NCI-H345 treated with DMSO at 0.1 percent for 48 hours (cell line): ENCODE measurements around the gene GPATCH3.
"Not testable (repeated sequence)": the region's sequence is repeated elsewhere in the genome, so short reads cannot be mapped to it uniquely, and the experiment has no call there.

Source experiments
- DNase-seq: peaks from one replicate; lab custom pipeline; 2025; ENCODE audit not compliant: unreplicated experiment; lab: John Stamatoyannopoulos, UW

The GPATCH3 gene, protein sequence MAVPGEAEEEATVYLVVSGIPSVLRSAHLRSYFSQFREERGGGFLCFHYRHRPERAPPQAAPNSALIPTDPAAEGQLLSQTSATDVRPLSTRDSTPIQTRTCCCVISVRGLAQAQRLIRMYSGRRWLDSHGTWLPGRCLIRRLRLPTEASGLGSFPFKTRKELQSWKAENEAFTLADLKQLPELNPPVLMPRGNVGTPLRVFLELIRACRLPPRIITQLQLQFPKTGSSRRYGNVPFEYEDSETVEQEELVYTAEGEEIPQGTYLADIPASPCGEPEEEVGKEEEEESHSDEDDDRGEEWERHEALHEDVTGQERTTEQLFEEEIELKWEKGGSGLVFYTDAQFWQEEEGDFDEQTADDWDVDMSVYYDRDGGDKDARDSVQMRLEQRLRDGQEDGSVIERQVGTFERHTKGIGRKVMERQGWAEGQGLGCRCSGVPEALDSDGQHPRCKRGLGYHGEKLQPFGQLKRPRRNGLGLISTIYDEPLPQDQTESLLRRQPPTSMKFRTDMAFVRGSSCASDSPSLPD

DNA sequence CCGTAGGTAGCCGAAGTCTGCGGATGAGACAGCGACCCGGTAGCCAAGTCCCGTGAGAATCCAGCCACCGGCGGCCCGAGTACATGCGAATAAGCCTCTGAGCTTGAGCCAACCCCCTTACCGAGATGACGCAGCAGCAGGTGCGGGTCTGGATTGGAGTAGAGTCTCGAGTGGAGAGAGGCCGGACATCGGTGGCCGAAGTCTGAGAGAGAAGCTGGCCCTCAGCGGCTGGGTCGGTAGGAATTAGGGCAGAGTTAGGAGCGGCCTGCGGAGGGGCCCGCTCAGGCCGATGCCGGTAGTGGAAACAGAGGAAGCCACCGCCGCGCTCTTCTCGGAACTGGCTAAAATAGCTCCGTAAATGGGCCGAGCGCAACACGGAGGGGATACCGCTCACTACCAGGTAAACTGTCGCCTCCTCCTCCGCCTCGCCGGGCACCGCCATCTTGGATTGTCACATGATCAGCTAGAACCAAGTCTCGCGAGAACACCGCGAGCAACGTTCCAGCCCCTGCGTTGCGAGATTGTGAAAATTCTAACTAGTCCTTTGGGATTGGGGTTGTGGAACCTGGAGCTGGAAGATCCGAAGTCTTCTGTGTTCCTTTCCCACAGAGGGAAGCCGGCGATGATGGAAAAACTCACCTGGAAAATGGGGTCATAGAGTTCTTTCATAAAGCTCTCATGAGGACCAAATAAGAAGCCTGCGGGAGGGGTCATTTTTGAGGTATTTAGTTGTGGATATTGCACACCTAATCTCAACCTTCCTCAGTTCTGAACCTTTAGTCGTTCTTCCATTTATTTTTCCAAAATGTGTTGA is at the start of gene GPATCH3:
GPATCH3 (minus strand) TSS at position 467 of the 814 bp plus-strand sequence; CDS start at position 442, 25 bp downstream.
- peak; percentile 90 for DNase-seq

DNA sequence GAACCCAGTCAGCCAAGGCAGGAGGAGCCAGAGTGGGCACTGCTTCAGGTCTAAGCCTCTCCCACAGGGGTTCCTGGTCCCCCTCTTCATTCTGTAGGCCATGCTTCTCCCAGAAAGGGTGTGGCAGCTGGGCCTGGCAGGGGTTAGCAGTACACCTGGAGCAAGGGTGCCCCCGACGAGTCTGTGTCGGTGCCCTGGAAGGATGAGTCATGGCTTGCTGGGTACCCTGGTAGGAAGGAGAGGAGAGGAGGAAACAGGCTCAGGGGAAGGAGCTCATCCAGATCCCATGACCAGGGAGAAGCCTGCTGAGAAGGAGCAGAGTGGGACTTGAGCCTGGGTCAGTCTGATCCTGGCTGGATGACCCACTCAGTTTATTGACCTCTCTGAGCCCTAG is 49.7 kb upstream of the GPATCH3 start:
- no peak for DNase-seq

DNA sequence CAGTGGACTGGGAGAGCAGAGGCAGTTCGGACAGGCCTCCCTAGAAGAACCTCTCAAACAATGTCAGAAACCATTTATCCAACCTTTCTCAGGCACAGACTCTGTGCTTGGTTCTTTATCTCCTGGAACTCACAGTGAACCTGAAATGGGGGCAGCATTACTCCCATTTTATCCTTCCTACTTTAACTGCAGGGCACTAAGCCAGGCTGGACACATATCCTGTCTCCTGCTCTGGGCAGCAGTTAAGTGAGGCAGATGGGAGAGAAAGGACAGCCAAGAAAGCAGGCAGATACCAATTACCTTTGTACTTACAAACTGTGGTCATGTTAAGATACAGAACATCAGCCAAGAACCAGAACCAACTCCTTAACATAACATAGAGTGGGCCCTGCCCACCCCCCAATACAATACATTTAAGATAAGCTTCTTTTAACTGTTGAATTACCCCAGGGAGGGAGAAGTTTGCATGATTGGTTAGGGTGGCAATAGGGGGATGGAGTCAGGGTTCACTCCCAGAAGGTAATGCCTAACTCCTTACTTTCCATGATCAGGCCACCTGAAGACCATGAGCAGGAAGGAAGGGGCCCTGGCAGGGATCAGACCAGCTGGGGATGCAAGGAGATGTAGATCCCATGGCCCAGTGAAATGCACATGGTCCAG is 49.1 kb upstream of the GPATCH3 start:
- DNase-seq = no peak

DNA sequence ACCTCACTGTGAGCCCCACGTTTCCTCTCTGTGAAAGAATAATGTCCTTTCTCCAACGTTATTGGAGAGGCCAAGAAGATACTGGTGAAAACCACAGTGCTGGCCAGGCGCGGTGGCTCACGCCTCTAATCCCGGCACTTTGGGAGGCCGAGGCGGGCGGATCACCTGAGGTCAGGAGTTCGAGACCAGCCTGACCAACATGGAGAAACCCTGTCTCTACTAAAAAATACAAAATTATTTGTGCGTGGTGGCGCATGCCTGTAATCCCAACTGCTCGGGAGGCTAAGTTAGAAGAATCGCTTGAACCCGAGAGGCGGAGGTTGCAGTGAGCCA is 48.4 kb upstream of the GPATCH3 start:
- not testable (repeated sequence) for DNase-seq

DNA sequence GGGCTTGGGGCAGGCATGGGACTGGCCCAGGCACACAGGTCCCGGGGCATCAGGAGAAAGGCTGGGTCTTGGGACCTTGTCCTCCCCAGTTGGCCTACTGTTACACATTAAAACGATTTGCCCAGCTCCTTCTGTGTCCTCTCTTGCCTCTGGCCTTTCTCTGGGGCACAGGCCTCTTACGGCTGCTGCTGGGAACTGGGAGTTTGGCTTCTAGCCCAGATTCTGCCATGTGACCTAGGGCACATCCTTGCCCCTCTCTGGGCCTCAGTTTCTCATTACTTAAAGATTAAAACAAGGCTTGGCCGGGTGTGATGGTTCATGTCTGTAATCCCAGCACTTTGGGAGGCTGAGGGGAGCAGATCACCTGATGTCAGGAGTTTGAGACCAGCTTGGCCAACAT is 46.0 kb upstream of the GPATCH3 start:
- DNase-seq = no peak

DNA sequence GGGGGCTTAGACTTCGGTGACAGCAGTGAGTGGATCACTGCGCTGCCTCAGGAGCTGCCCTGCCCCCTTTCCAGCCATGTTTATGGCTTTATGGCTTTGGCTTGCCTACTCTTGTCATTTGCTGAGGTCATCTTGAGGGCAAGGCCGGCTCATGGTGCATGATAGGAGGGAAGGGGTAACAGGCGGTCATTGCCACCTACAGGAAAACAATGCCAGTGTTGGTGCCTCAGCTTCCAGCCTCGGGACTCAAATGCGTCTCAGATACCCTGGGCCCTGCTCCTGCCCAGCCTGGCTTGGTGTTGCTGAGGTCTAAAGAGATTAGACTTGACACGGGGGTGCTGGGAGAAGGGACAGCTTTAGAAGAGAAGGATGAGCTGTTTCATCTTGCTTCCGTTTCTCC is 45.5 kb upstream of the GPATCH3 start:
- no peak for DNase-seq

DNA sequence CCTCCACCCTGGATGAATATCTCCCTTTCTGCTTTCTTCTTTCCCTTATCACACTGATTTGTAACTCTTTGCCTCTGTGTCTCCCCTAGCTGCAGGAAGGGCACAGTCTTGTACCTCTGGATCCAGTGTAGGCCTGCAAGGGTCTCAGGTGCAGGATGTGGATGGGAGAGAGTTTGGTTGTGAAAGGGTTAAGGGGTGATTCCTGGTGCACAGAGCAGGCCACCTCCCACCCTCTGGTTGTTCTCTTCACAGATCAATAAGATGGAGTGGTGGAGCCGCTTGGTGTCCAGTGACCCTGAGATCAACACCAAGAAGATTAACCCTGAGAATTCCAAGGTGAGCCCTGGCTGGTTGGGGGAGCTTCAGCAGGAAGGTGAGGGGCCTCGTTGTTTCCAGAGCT is 44.9 kb upstream of the GPATCH3 start:
- no peak for DNase-seq

DNA sequence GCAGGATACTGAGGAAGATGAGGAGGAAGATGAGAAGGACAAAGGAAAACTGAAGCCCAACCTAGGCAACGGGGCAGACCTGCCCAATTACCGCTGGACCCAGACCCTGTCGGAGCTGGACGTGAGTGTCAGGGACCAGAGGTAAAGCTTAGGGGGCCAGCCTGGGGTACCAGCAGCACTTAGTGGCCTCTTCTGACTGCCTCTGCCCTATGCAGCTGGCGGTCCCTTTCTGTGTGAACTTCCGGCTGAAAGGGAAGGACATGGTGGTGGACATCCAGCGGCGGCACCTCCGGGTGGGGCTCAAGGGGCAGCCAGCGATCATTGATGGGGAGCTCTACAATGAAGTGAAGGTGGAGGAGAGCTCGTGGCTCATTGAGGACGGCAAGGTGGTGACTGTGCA is 42.4 kb upstream of the GPATCH3 start:
- DNase-seq = no peak

DNA sequence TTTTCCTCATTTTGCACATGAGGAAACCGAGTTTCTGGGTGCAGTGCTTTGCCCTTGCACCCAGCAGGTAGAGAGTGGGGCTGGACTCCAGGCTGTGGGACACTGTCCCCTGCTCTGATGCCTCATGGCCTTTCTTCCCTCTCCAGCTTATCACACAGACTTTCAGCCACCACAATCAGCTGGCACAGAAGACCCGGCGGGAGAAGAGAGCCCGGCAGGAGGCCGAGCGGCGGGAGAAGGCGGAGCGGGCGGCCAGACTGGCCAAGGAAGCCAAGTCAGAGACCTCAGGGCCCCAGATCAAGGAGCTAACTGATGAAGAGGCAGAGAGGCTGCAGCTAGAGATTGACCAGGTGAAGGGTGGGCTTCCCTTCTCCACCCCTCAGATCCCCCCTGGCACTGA is 41.0 kb upstream of the GPATCH3 start:
- no peak for DNase-seq

DNA sequence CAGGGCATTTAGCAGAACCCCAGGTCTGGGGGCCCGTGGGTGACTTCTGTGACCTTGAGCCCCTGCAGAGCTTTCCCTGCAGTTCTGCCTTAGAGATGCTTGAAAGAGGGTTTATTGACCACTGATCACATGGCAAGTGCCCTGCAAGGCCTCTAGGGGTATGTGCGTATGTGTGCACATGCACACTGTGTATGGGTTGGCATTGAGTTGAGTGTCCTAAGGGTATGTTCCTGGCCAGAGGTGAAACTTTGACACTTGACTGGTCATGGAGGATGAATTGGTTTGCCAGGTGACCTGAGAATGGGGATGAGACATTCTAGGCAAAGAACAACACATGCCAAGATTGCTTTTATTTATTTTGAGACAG is 38.4 kb upstream of the GPATCH3 start:
- DNase-seq = no peak

DNA sequence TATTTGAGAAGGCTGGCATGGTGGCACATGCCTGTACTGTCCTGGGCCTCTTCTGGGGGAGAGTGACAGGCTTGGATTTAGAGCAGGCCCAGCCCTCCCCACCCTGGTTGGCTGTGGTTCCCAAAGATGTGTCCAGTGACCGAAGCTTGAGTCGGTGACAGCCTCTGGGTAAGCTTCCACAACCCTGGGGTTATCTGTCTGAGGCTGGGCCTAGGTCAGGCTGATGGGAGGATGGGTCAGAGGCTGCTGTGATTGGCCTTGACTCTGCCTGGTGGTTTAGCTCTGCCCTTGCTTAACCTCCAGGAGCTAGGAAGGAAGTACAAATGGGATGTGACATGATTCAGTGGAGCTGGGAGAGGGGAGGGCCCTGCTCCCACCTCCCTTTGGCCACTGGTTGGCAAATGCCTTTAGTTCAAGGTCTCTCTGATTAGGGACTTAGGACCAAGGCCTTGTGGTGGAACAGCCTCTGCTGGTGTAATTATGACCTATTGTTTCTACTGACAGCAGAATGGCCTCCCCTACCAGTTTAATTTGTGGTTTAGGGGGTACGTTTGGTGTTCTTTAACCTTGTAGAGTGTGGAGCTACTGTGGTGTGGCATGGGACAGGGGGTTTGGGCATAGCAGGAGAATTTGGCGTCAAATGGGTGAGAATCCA is 37.9 kb upstream of the GPATCH3 start:
- no peak for DNase-seq

DNA sequence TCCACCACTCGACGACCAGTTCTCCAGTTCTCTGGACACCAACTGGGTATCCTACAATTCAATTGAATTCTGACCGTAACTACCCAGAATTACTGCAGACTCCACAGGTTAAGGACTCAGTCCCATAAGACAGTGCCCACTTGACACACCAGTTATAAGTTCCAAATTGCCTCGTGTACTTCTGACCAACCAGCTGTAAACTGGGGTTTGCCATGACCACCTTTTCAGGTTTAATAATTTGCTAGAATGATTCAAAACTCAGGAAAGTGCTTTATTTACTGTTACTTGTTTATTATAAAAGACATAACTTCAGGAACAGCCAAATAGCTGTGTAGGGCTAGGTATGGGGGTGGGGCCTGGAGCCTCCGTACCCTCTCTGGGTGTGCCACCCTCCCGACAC is 36.6 kb upstream of the GPATCH3 start:
- no peak for DNase-seq

DNA sequence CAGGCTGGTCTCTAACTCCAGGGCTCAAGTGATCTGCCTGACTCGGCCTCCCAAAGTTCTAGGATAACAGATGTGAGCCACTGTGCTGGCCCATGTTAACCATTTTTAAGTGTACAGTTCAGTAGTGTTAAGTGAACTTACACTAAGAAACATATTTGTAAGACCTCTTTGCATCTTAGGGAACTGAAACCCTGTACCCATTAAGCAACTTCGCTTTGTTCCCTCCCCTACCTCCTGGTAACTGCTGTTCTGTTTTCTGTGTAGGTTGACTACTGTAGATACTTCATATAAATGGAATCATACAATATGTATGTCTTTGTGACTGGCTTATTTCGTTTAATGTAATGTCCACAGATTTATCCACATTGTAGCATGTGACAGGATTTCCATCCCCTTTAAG is 32.3 kb upstream of the GPATCH3 start:
- no peak for DNase-seq

DNA sequence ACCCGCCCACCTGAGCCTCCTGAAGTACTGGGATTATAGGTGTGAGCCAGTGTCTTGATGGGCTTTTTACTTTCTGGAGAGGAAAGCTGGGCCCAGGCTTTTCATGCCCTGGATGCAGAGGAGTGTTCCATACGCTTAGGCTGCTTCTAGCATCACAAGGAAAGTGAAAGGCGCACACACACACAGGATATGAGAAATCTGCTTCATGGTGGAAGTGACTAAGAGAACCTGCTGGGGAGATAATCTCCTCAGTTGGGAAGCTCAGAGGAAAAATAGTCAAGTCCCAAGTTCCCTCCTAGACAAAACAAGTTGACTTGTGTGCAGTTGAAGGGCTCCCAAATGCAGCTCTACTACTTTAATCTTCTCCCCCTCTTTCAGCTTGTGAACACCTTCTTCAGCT is 23.4 kb upstream of the GPATCH3 start:
- DNase-seq = no peak

DNA sequence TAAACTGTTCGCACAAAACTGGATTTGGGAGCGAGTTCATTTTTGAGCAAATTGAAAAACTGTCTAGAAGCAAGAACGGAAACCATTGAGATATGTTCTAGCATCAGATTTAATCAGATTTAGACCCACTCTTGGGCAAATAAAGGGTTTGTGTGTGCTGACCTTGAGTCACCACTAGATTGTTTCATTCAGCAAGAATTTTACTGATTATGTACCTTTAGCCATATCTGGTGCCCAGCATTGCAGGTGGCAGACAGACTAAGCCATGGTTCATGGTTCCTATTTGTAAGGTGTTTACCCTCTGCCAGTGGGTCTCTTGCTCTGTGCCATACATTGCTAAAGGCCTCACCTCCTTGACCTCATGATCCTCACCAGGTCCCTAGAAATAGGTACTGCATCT is 22.6 kb upstream of the GPATCH3 start:
- DNase-seq = no peak

DNA sequence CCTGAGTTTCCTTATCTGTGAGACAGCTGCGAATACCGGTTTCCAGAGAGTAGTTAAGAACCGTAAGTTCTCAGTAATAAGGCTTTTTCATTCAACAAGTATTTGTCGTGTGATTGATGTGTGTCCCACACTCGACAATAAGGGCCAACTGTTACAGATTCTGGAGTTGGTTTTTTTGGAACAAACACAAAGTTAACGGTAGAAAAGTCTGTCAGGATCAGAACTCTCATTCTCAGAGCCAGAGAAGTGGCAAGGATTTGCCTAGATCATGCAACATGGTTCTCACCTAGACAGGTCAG is 22.1 kb upstream of the GPATCH3 start:
- no peak for DNase-seq

DNA sequence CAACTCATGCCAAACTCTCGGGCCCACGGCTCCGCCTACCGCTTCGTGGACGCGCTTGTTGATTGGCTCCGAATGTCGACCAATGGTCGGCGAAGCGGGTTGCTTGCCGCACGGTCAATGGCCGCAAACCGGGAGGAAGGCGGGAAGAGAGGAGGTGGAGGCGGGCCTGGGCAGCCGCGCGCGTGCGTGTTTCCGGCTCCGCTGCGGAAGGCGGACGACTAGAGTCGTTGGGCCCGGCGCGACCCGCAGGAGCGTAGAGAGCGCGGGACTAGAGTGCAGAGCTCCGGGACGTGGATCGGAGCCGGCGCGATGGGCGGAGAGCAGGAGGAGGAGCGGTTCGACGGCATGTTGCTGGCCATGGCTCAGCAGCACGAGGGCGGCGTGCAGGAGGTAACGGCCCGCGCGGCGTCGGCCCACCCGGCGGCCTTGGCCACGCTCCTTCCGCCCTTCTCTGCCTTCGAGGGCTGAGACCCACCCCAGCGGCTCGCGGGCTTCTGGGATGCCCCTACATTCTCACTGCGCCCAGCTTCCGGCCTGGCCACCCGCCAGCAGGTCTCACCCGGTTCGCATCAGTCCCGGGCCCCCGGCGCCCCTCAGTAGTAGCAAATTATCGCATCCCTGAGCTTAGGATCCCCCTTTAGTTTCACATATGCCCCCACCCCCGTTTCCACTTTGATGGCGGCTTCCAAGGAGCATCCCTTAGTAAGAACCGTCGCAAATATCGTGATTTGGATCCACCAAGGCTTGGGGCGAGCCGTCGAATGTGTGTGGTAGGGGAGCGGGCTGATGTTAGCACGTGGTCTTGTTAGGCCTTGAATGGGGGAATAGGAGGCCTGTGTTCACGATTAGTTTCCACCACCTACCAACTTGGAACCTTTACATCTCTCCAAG is 21.5 kb upstream of the GPATCH3 start, which contains the start of gene NUDC:
NUDC (plus strand) TSS at position 204 of the 891 bp plus-strand sequence; CDS start at position 310, 106 bp downstream.
- peak; percentile 93 for DNase-seq

DNA sequence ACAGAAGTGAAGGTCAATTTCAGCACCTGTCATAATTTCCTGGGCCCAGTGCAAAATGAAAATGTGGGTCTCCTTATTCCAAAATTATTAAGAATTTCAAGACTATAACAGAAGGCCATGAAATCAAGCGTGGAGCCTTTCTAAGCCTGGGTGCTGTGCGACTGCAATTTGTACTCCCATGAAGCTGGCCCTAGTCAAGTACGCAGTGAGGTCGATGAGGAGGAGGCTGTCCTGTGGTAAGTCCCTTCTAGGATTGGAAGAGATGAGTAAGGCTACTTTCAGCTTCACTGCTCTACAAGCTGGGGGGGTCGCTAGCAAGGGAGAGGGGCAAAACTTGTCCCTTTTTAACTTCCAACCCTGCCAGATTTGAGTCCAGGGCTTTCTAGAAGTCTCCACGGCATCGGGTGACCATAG is 20.9 kb upstream of the GPATCH3 start:
- no peak for DNase-seq

DNA sequence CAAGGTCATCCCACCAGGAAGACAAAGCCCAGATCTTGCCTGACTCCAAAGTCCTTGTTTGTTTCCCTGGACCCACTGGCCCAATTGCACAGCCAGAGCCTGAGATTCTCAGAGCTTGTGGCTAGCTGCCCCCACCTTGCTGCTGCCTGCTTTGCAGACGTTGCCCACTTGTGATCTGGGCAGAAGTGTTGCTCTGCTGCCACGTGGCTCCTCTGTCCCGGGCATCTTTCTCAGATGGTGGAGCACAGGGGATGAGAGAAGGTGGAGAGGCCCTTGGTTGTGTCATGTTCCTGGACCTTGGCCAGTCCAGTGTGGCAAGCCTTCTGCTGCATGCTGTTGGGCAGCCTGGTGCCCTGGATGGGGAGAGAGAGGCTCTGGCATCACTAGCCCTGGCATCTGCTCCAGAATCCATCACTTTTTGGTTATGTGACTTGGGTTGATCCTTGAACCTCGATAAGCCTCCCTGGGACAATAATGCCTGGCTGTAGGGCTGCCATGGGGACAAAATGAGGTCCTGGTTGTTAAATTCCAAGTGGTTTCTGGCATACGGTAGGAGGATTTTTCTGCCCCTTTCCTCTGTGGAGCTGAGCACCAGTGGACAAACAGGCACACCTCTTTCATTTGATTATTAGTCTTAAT is 15.1 kb upstream of the GPATCH3 start:
- DNase-seq = no peak
